Skin epidermis (tissue), 12 donors: ENCODE measurements around the gene NSMF.
"Not testable (repeated sequence)": the region's sequence is repeated elsewhere in the genome, so short reads cannot be mapped to it uniquely, and the experiment has no call there.

ENCODE experiments used
- H3K27ac ChIP-seq, 21 experiments: fragments of 200-600 bp; sonication (generic) in 11 of 21; one replicate each; pipeline ENCODE4 v1.5.0; 2020; ENCODE audit warnings: mild to moderate bottlenecking in 3 of 21, inconsistent platforms in 2 of 21, moderate library complexity in 2 of 21
- H3K4me3 ChIP-seq, 7 experiments: fragments of 200-600 bp; sonication (generic) in 2 of 7; one replicate each; pipeline ENCODE4 v1.5.0; 2020; ENCODE audit warnings: inconsistent platforms in 2 of 7, mild to moderate bottlenecking in 2 of 7, moderate library complexity in 1 of 7

NSMF gene

GRCh38 chr9:137452006-137452760 is 7.0 kb downstream of the NSMF start:
- no peak overlapping the region for H3K4me3 ChIP-seq
- H3K27ac ChIP-seq, result no peak overlapping the region

GRCh38 chr9:137451264-137452005 is 7.7 kb downstream of the NSMF start:
- not testable (repeated sequence) for H3K4me3 ChIP-seq, H3K27ac ChIP-seq

- H3K4me3 ChIP-seq, H3K27ac ChIP-seq: not testable (repeated sequence)
These were observed 8.5 kb downstream of the NSMF start for GRCh38 chr9:137450539-137451222.

GRCh38 chr9:137449931-137450538 is 9.1 kb downstream of the NSMF start:
- Histone ChIP-seq H3K4me3 (no peak overlapping the region), H3K27ac (no peak overlapping the region)

- H3K27ac ChIP-seq, result no peak overlapping the region
- H3K4me3 ChIP-seq, result no peak overlapping the region
These were observed 9.9 kb downstream of the NSMF start for GRCh38 chr9:137449081-137449844.

GRCh38 chr9:137448602-137448962 is 10.6 kb downstream of the NSMF start:
- H3K27ac ChIP-seq, result no peak overlapping the region
- no peak overlapping the region for H3K4me3 ChIP-seq

GRCh38 chr9:137447722-137448601 is 11.2 kb downstream of the NSMF start:
- H3K27ac ChIP-seq, result peak overlapping the region in 2 of 21 experiments; percentile 24 to 28
- no peak overlapping the region for H3K4me3 ChIP-seq

- no peak overlapping the region for H3K4me3 ChIP-seq
- peak overlapping the region in 3 of 21 experiments; percentile 14 to 44 (median 24) for H3K27ac ChIP-seq
These were observed 12.2 kb downstream of the NSMF start for GRCh38 chr9:137446851-137447471.

- H3K27ac ChIP-seq, result peak overlapping the region in 1 of 21 experiments; percentile 44
- no peak overlapping the region for H3K4me3 ChIP-seq
These were observed 13.2 kb downstream of the NSMF start for GRCh38 chr9:137445930-137446431.

GRCh38 chr9:137445275-137445807 is 13.8 kb downstream of the NSMF start:
- no peak overlapping the region for H3K27ac ChIP-seq
- H3K4me3 ChIP-seq, result no peak overlapping the region

GRCh38 chr9:137444106-137444790 is 14.9 kb downstream of the NSMF start:
- Histone ChIP-seq H3K27ac (no peak overlapping the region), H3K4me3 (no peak overlapping the region)

- peak overlapping the region in 4 of 7 experiments; percentile 7 to 38 (median 26) for H3K4me3 ChIP-seq
- H3K27ac ChIP-seq, result no peak overlapping the region
These were observed 17.2 kb downstream of the NSMF start for GRCh38 chr9:137441935-137442321.

- no peak within 1 kb of the TSS for H3K27ac ChIP-seq
- H3K4me3 ChIP-seq, result peak within 1 kb of the TSS in 5 of 7 experiments; percentile 7 to 38 (median 20)
These were observed 17.7 kb downstream of the NSMF start, which contains the start of gene ENTPD8 for GRCh38 chr9:137441289-137441934. Gene ENTPD8 (minus strand): TSS chr9:137441357. CDS start chr9:137438285, 3,072 bp downstream.

GRCh38 chr9:137439158-137439714 is 19.9 kb downstream of the NSMF start:
- H3K27ac ChIP-seq, result no peak overlapping the region
- no peak overlapping the region for H3K4me3 ChIP-seq

GRCh38 chr9:137438591-137439157 is 20.5 kb downstream of the NSMF start:
- Histone ChIP-seq H3K27ac (no peak overlapping the region), H3K4me3 (no peak overlapping the region)
